ENCODE data around the gene TNIP2. TPM values are rescaled to one million over a fixed set of nuclear protein-coding genes. Genes with fewer than 3 reads are reported as not detected.

TNIP2 gene
- total and polyA plus RNA-seq, 2 of the 13 experiments (the other 11 are each of a cell fraction or from before 2014, with no cell fraction given) = 25.6 to 38.0 TPM

- TF ChIP-seq, protein P1, sequence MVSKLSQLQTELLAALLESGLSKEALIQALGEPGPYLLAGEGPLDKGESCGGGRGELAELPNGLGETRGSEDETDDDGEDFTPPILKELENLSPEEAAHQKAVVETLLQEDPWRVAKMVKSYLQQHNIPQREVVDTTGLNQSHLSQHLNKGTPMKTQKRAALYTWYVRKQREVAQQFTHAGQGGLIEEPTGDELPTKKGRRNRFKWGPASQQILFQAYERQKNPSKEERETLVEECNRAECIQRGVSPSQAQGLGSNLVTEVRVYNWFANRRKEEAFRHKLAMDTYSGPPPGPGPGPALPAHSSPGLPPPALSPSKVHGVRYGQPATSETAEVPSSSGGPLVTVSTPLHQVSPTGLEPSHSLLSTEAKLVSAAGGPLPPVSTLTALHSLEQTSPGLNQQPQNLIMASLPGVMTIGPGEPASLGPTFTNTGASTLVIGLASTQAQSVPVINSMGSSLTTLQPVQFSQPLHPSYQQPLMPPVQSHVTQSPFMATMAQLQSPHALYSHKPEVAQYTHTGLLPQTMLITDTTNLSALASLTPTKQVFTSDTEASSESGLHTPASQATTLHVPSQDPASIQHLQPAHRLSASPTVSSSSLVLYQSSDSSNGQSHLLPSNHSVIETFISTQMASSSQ (IDR thresholded peaks at IDR 0.05; ENCODE audit: low read depth) = no peak
- TF ChIP-seq, protein P1 (CRISPR knock-in tag; IDR thresholded peaks at IDR 0.05; ENCODE audit: borderline replicate concordance) = no peak
- TF ChIP-seq JUN (CRISPR knock-in tag; IDR thresholded peaks at IDR 0.05) (0 out of 2 replicates have a peak, but pooled peaks have one; percentile 21), ZNF337 (CRISPR knock-in tag; IDR thresholded peaks at IDR 0.05; ENCODE audit: borderline replicate concordance, low read depth) (no peak), ZNF354B (CRISPR knock-in tag; IDR thresholded peaks at IDR 0.05) (no peak), THRA (CRISPR knock-in tag; IDR thresholded peaks at IDR 0.05; ENCODE audit: borderline replicate concordance) (peak; percentile 47; the same call in 1 of the 2 replicates), ZNF775 (CRISPR knock-in tag; IDR thresholded peaks at IDR 0.05; ENCODE audit: borderline replicate concordance) (no peak), SP2 (CRISPR knock-in tag; IDR thresholded peaks at IDR 0.05) (no peak), HDAC2 (CRISPR knock-in tag; IDR thresholded peaks at IDR 0.05) (peak; percentile 23; the same call in 1 of the 2 replicates), SPEN (CRISPR knock-in tag; IDR thresholded peaks at IDR 0.05; ENCODE audit: low read depth) (peak; percentile 37; the same call in 1 of the 2 replicates), ZNF264 (CRISPR knock-in tag; IDR thresholded peaks at IDR 0.05) (no peak), ZMAT5 (CRISPR knock-in tag; IDR thresholded peaks at IDR 0.05; ENCODE audit: borderline replicate concordance, low read depth) (no peak), KDM2A (CRISPR knock-in tag; IDR thresholded peaks at IDR 0.05; ENCODE audit: borderline replicate concordance, low read depth) (0 out of 2 replicates have a peak, but pooled peaks have one; percentile 2)
- TF ChIP-seq, protein P2, sequence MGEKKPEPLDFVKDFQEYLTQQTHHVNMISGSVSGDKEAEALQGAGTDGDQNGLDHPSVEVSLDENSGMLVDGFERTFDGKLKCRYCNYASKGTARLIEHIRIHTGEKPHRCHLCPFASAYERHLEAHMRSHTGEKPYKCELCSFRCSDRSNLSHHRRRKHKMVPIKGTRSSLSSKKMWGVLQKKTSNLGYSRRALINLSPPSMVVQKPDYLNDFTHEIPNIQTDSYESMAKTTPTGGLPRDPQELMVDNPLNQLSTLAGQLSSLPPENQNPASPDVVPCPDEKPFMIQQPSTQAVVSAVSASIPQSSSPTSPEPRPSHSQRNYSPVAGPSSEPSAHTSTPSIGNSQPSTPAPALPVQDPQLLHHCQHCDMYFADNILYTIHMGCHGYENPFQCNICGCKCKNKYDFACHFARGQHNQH (CRISPR knock-in tag; IDR thresholded peaks at IDR 0.05) = peak; percentile 60; the same call in 1 of the 2 replicates
- TF ChIP-seq, protein P3, sequence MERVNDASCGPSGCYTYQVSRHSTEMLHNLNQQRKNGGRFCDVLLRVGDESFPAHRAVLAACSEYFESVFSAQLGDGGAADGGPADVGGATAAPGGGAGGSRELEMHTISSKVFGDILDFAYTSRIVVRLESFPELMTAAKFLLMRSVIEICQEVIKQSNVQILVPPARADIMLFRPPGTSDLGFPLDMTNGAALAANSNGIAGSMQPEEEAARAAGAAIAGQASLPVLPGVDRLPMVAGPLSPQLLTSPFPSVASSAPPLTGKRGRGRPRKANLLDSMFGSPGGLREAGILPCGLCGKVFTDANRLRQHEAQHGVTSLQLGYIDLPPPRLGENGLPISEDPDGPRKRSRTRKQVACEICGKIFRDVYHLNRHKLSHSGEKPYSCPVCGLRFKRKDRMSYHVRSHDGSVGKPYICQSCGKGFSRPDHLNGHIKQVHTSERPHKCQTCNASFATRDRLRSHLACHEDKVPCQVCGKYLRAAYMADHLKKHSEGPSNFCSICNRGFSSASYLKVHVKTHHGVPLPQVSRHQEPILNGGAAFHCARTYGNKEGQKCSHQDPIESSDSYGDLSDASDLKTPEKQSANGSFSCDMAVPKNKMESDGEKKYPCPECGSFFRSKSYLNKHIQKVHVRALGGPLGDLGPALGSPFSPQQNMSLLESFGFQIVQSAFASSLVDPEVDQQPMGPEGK (CRISPR knock-in tag; IDR thresholded peaks at IDR 0.05) = peak; percentile 52; the same call in 1 of the 2 replicates
- TF ChIP-seq, protein P4, sequence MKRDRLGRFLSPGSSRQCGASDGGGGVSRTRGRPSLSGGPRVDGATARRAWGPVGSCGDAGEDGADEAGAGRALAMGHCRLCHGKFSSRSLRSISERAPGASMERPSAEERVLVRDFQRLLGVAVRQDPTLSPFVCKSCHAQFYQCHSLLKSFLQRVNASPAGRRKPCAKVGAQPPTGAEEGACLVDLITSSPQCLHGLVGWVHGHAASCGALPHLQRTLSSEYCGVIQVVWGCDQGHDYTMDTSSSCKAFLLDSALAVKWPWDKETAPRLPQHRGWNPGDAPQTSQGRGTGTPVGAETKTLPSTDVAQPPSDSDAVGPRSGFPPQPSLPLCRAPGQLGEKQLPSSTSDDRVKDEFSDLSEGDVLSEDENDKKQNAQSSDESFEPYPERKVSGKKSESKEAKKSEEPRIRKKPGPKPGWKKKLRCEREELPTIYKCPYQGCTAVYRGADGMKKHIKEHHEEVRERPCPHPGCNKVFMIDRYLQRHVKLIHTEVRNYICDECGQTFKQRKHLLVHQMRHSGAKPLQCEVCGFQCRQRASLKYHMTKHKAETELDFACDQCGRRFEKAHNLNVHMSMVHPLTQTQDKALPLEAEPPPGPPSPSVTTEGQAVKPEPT (CRISPR knock-in tag; IDR thresholded peaks at IDR 0.05; ENCODE audit: low read depth) = no peak
Measured at GRCh38 chr4:2791518-2792395, 35.6 kb upstream of the TNIP2 start (continued).
